H9 (cell line): ENCODE results near the gene MYLK. TPM values are rescaled to one million over a fixed set of nuclear protein-coding genes. Genes with fewer than 3 reads are reported as not detected.

ENCODE experiments used
- DNase-seq: peaks from one replicate; pipeline ENCODE4 v3.0.0-alpha.2; 2017
- H2AFZ ChIP-seq: one replicate; pipeline ENCODE4 v1.6.1; 2013; ENCODE audit warnings: mild to moderate bottlenecking, low read length, control low read depth, moderate library complexity
- H2AK5ac ChIP-seq: 2 replicates; pipeline ENCODE4 v1.6.1; 2013; ENCODE audit warnings: low read length, control low read depth, mixed read lengths; ENCODE audit not compliant: insufficient read length
- H2BK120ac ChIP-seq: one replicate; pipeline ENCODE4 v1.6.1; 2013; ENCODE audit warnings: low read depth, mild to moderate bottlenecking, low read length, control low read depth, inconsistent platforms; ENCODE audit not compliant: poor library complexity, severe bottlenecking
- H2BK12ac ChIP-seq: 2 replicates; pipeline ENCODE4 v1.6.1; 2013; ENCODE audit warnings: low read length, control low read depth, mixed read lengths, low read depth; ENCODE audit not compliant: insufficient read length
- H2BK15ac ChIP-seq: 2 replicates; pipeline ENCODE4 v1.6.1; 2013; ENCODE audit warnings: low read depth, low read length, control low read depth
- H2BK20ac ChIP-seq: one replicate; pipeline ENCODE4 v1.6.1; 2013; ENCODE audit warnings: low read depth, mild to moderate bottlenecking, low read length, control low read depth, inconsistent platforms; ENCODE audit not compliant: poor library complexity, severe bottlenecking
- H2BK5ac ChIP-seq: 2 replicates; pipeline ENCODE4 v1.6.1; 2013; ENCODE audit warnings: low read length, control low read depth, mixed read lengths; ENCODE audit not compliant: insufficient read length
- H3K14ac ChIP-seq: 2 replicates; pipeline ENCODE4 v1.6.1; 2013; ENCODE audit warnings: low read length, control low read depth; ENCODE audit not compliant: insufficient read depth
- H3K18ac ChIP-seq: 2 replicates; pipeline ENCODE4 v1.6.1; 2013; ENCODE audit warnings: low read depth, mild to moderate bottlenecking, mixed read lengths, low read length, control low read depth; ENCODE audit not compliant: insufficient read length
- H3K23ac ChIP-seq: 2 replicates; pipeline ENCODE4 v1.6.1; 2013; ENCODE audit warnings: low read length, control low read depth, mixed read lengths, low read depth; ENCODE audit not compliant: insufficient read length
- H3K23me2 ChIP-seq: 2 replicates; pipeline ENCODE4 v1.6.1; 2013; ENCODE audit warnings: low read depth, mild to moderate bottlenecking, mixed read lengths, low read length, control low read depth; ENCODE audit not compliant: insufficient read length, poor library complexity, severe bottlenecking
- H3K27ac ChIP-seq: 2 replicates; pipeline ENCODE4 v1.5.1; 2013; ENCODE audit warnings: low read length, control low read depth, mixed read lengths, low read depth; ENCODE audit not compliant: insufficient read length
- H3K27me3 ChIP-seq: 2 replicates; pipeline ENCODE4 v1.6.1; 2013; ENCODE audit warnings: low read length, control low read depth, inconsistent platforms; ENCODE audit not compliant: insufficient read depth
- H3K4ac ChIP-seq: 2 replicates; pipeline ENCODE4 v1.6.1; 2013; ENCODE audit warnings: low read depth, mild to moderate bottlenecking, control low read depth, inconsistent platforms, low read length, moderate library complexity
- H3K4me1 ChIP-seq: 2 replicates; pipeline ENCODE4 v1.6.1; 2013; ENCODE audit warnings: low read length, control low read depth, inconsistent platforms; ENCODE audit not compliant: insufficient read depth
- H3K4me2 ChIP-seq: 2 replicates; pipeline ENCODE4 v1.6.1; 2013; ENCODE audit warnings: low read length, control low read depth, mixed read lengths; ENCODE audit not compliant: insufficient read length, insufficient read depth
- H3K56ac ChIP-seq: 2 replicates; pipeline ENCODE4 v1.6.1; 2013; ENCODE audit warnings: low read depth, mild to moderate bottlenecking, mixed read lengths, low read length, control low read depth; ENCODE audit not compliant: insufficient read length
- H3K79me1 ChIP-seq: 2 replicates; pipeline ENCODE4 v1.6.1; 2013; ENCODE audit warnings: low read depth, mild to moderate bottlenecking, moderate library complexity, low read length, control low read depth, inconsistent platforms; ENCODE audit not compliant: insufficient read depth, poor library complexity, severe bottlenecking
- H3K79me2 ChIP-seq: 2 replicates; pipeline ENCODE4 v1.6.1; 2013; ENCODE audit warnings: low read length, control low read depth, inconsistent platforms; ENCODE audit not compliant: insufficient read depth
- H3K9ac ChIP-seq: 2 replicates; pipeline ENCODE4 v1.6.1; 2013; ENCODE audit warnings: low read length, control low read depth, mixed read lengths; ENCODE audit not compliant: insufficient read length; ENCODE audit errors: extremely low read depth
- H3K9me3 ChIP-seq: one replicate; pipeline ENCODE4 v1.6.1; 2013; ENCODE audit warnings: low read depth, low read length, inconsistent platforms; ENCODE audit not compliant: control insufficient read depth
- H3T11ph ChIP-seq: one replicate; pipeline ENCODE4 v1.6.1; 2013; ENCODE audit warnings: mild to moderate bottlenecking, low read length, control low read depth, inconsistent platforms
- H4K20me1 ChIP-seq: one replicate; pipeline ENCODE4 v1.6.1; 2013; ENCODE audit not compliant: control insufficient read depth, insufficient read length, insufficient read depth
- H4K5ac ChIP-seq: 2 replicates; pipeline ENCODE4 v1.6.1; 2013; ENCODE audit warnings: low read depth, mild to moderate bottlenecking, mixed read lengths, low read length, control low read depth; ENCODE audit not compliant: insufficient read length
- H4K8ac ChIP-seq: replicated peaks from 2 replicates; pipeline ENCODE4 v1.6.1; 2013; ENCODE audit warnings: low read length, control low read depth, mixed read lengths, low read depth; ENCODE audit not compliant: insufficient read length
- H4K91ac ChIP-seq: 2 replicates; pipeline ENCODE4 v1.6.1; 2013; ENCODE audit warnings: low read depth, mild to moderate bottlenecking, moderate library complexity, mixed read lengths, low read length, control low read depth; ENCODE audit not compliant: insufficient read length
- H3K27ac Mint-ChIP-seq, 3 experiments: 2 replicates in 2 of 3; 3 replicates in 1 of 3; pipeline ENCODE4 v1.8.0; 2020 to 2021; ENCODE audit warnings: mixed read lengths in 3 of 3, mild to moderate bottlenecking in 1 of 3, moderate library complexity in 1 of 3
- H3K27me3 Mint-ChIP-seq: 2 replicates; pipeline ENCODE4 v1.8.0; 2021; ENCODE audit warnings: low read depth, mild to moderate bottlenecking, moderate library complexity, mixed read lengths
- H3K36me3 Mint-ChIP-seq, 3 experiments: 2 replicates in 2 of 3; 3 replicates in 1 of 3; pipeline ENCODE4 v1.8.0; 2020 to 2021; ENCODE audit warnings: low read depth in 3 of 3, mixed read lengths in 3 of 3; ENCODE audit not compliant: insufficient read depth in 1 of 3
- H3K4me1 Mint-ChIP-seq, 2 experiments: 2 replicates each; pipeline ENCODE4 v1.8.0; 2020; ENCODE audit warnings: mixed read lengths in 2 of 2
- H3K4me3 Mint-ChIP-seq, 2 experiments: 2 replicates in 1 of 2; 3 replicates in 1 of 2; pipeline ENCODE4 v1.8.0; 2020 to 2021; ENCODE audit warnings: mild to moderate bottlenecking in 2 of 2, mixed read lengths in 2 of 2, moderate library complexity in 1 of 2
- H3K9me3 Mint-ChIP-seq, 2 experiments: 2 replicates in 1 of 2; 3 replicates in 1 of 2; pipeline ENCODE4 v1.8.0; 2020; ENCODE audit warnings: mild to moderate bottlenecking in 2 of 2, mixed read lengths in 2 of 2, moderate library complexity in 1 of 2
- WGBS: extraction: QIAGEN DNeasy Blood & Tissue Kit; methylation state at CpG from one replicate; pipeline ENCODE4 v1.1.7; 2013; ENCODE audit warnings: missing lambda C conversion rate, low lambda C conversion rate, mixed read lengths; ENCODE audit not compliant: insufficient read length; ENCODE audit errors: extremely low coverage; 5-methylcytosine and 5-hydroxymethylcytosine counted together
- total RNA-seq: library from RNA; stranded (reverse); gene quantifications from 2 replicates; pipeline ENCODE4 v1.2.1, GENCODE V29; 2021
- TF ChIP-seq, protein P1 (sequence below): fragments of 200-600 bp; sonication (generic); conservative IDR thresholded peaks from 3 replicates; pipeline ENCODE4 v1.8.0; 2021; ENCODE audit warnings: antibody characterized with exemption, mild to moderate bottlenecking

The MYLK gene
- total RNA-seq, 1 experiment from 2014 or later, result 10.1 TPM

DNA sequence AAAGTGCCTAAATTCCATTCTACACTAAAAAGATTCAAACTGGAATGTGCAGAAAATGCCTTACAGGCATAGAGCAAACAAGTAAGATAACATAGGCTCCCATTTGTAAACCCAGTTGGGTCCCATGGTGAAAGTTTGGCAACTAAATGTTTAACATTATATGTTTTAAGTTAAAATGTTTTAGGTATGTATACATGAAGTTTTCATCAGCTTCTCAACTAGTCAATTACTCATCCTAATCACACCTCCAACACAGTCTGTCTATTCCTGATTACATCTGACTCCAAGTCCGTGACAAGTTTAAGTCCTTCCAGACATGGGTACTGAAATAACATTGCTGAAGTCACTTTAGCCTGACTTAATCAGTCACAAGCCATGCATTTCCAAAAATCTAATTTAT lies 25.0 kb downstream of the MYLK start:
- H3K27me3 Mint-ChIP-seq, result no peaks in the 10 kb centered on the region
- Histone ChIP-seq H3K9me3 (no peaks in the 10 kb centered on the region), H2BK120ac (no peak overlapping the region), H3K4ac (no peak overlapping the region), H3K18ac (no peak overlapping the region), H3K79me2 (no peaks in the 10 kb centered on the region), H2AK5ac (no peak overlapping the region), H3K23ac (no peak overlapping the region), H3K4me1 (no peaks in the 10 kb centered on the region; the same call in 1 of the 2 replicates), H3K23me2 (no peaks in the 10 kb centered on the region), H3K79me1 (no peaks in the 10 kb centered on the region), H2BK5ac (no peak overlapping the region), H2BK20ac (no peak overlapping the region), H4K91ac (no peak overlapping the region), H2BK15ac (no peak overlapping the region), H3K4me2 (no peak overlapping the region), H4K20me1 (no peaks in the 10 kb centered on the region), H3K27me3 (no peaks in the 10 kb centered on the region), H3K27ac (no peak overlapping the region), H3K56ac (no peak overlapping the region), H4K8ac (no peak overlapping the region), H3K9ac (no peak overlapping the region), H3K14ac (no peak overlapping the region), H4K5ac (no peak overlapping the region), H2AFZ (no peak overlapping the region), H2BK12ac (no peak overlapping the region), H3T11ph (no peak overlapping the region)
- H3K27ac Mint-ChIP-seq, result no peak overlapping the region
- no peak overlapping the region for H3K4me3 Mint-ChIP-seq
- TF ChIP-seq, protein P1, sequence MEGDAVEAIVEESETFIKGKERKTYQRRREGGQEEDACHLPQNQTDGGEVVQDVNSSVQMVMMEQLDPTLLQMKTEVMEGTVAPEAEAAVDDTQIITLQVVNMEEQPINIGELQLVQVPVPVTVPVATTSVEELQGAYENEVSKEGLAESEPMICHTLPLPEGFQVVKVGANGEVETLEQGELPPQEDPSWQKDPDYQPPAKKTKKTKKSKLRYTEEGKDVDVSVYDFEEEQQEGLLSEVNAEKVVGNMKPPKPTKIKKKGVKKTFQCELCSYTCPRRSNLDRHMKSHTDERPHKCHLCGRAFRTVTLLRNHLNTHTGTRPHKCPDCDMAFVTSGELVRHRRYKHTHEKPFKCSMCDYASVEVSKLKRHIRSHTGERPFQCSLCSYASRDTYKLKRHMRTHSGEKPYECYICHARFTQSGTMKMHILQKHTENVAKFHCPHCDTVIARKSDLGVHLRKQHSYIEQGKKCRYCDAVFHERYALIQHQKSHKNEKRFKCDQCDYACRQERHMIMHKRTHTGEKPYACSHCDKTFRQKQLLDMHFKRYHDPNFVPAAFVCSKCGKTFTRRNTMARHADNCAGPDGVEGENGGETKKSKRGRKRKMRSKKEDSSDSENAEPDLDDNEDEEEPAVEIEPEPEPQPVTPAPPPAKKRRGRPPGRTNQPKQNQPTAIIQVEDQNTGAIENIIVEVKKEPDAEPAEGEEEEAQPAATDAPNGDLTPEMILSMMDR, result no peak
- no peak for DNase-seq
- H3K36me3 Mint-ChIP-seq, result peaks cover 2 to 6% (median 5%) of the 10 kb centered on the region in 3 experiments; a peak in 6 of 7 replicates
- H3K4me1 Mint-ChIP-seq, result peaks cover 0 to 5% of the 10 kb centered on the region in 2 experiments; a peak in 2 of 4 replicates
- peaks cover 0 to 2% of the 10 kb centered on the region in 2 experiments; a peak in 3 of 5 replicates for H3K9me3 Mint-ChIP-seq
- no CpG with 5 or more reads among the region's 1 CpG for WGBS
